ENCODE data around the gene HOXB7.

The HOXB7 gene

GRCh38 chr17:48610282-48611211, at the start of gene HOXB7:
Gene HOXB7, minus strand, starts transcription at chr17:48611017. Its CDS starts 99 bp downstream, at chr17:48610918.
- peak; percentile 56 to 67 for DNase-seq

GRCh38 chr17:48655913-48656312, 45.1 kb upstream of the HOXB7 start:
- DNase-seq: no peak

- no peak for DNase-seq
Measured at GRCh38 chr17:48649741-48650140, 38.9 kb upstream of the HOXB7 start.

- no peak for DNase-seq
Measured at GRCh38 chr17:48647963-48648245, 37.1 kb upstream of the HOXB7 start.

DNA sequence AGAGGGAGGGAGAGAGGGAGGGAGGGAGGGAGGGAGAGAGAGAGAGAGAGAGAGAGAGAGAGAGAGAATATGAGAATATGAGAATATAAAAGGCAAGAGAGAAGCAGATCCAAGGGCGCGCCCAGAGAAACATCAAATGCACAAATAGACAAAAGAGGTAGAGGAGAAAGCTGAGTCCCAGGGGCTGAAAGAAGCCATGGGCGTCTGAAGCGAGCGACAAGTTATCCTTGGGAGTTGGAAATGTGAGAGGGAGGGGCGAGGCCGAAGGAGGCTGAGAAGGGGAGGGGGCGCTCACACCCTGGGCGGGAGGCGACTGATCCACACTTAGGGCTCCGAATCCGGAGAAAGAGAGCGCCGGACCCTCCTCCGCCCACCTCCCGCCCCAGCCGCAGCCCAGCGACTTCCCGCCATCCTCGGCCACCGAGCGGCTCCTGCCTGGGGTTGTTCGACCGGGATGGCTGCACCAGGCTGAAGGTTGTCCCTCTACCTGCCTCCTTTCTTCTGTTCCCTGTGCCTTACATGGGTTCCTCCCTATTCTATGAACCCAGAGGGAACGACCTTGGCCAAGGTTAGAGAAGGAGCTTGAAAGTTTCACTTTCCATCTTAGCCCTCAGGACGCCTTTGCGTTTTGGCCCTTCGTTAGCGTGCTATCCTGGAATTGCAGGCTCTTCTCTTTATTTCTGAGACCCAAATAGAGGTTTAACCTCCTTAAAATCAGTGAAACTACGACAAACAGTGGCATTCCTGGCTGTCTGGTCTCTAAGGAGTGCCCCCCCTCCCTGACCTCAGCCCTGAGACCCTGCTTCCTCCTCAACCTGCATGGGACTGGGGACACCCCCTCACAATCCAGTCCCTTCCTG, 36.5 kb upstream of the HOXB7 start:
- no peak for DNase-seq

- DNase-seq: peak in 1 of 2 experiments; percentile 32
Measured at GRCh38 chr17:48646183-48647102, 35.6 kb upstream of the HOXB7 start.

GRCh38 chr17:48645639-48646182, 34.9 kb upstream of the HOXB7 start:
- no peak for DNase-seq

- no peak for DNase-seq
Measured at GRCh38 chr17:48644910-48645557, 34.2 kb upstream of the HOXB7 start.

- DNase-seq: no peak
Measured at GRCh38 chr17:48644159-48644558, 33.3 kb upstream of the HOXB7 start.

DNA sequence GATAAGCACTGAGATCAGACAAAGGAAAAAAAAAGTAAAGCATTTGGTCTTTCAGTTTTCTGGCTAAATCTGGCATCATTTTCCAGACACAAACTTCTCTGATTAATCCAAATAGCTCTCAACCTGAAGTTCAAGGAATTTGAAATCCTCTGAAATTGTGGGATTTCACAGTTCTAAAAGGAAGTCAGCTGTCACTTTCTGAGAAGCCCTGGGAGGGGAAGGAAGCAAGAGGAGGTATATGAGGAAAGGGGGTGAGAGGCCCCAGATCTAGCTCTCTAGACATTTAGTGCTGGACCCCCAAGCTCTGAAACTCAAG, 32.8 kb upstream of the HOXB7 start:
- DNase-seq: no peak

DNA sequence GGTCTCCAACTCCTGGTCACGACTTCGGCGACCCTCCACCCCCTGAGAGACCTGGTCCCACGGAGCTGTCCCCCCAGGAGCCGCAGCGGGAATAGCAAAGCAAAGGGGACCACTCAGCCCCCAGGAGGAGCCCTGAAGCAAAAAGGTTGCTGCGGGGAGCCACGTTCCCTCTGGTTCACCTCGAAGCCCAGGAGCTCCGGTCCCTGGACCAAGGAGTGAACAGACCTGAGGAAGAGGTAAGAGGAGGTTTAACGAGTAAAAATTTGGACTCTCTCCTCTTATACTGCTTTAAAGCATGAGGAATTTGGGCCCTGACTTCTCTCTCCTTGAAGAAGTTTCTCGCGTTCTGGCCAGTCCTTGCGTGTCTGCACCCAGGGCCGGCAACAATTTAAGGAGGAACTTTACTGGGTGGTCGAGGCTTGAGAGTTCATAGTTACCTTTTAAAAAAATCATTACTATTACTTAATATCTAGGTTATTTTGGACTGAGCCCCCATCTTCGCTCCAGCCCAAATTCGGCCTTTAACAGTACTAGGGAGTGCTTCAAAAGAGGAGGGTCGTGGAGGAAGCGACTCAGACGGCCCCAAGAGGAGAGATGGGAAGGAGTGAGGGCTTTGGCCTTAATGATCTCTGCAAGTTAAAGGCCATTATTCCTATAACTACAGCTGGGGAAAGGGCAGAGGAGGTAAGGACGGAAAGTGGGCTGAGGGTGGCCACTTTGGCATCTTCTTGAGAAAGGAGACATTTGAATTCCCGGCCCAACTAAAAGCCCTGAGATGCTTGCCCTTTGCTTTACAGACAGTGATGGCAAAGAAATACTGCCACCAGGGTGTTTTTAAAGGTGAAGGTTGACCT, 32.3 kb upstream of the HOXB7 start:
- no peak for DNase-seq

GRCh38 chr17:48642059-48642842, 31.4 kb upstream of the HOXB7 start:
- no peak for DNase-seq

GRCh38 chr17:48641541-48642058, 30.8 kb upstream of the HOXB7 start:
- no peak for DNase-seq

- DNase-seq: no peak
Measured at GRCh38 chr17:48640858-48641180, 30.0 kb upstream of the HOXB7 start.

DNA sequence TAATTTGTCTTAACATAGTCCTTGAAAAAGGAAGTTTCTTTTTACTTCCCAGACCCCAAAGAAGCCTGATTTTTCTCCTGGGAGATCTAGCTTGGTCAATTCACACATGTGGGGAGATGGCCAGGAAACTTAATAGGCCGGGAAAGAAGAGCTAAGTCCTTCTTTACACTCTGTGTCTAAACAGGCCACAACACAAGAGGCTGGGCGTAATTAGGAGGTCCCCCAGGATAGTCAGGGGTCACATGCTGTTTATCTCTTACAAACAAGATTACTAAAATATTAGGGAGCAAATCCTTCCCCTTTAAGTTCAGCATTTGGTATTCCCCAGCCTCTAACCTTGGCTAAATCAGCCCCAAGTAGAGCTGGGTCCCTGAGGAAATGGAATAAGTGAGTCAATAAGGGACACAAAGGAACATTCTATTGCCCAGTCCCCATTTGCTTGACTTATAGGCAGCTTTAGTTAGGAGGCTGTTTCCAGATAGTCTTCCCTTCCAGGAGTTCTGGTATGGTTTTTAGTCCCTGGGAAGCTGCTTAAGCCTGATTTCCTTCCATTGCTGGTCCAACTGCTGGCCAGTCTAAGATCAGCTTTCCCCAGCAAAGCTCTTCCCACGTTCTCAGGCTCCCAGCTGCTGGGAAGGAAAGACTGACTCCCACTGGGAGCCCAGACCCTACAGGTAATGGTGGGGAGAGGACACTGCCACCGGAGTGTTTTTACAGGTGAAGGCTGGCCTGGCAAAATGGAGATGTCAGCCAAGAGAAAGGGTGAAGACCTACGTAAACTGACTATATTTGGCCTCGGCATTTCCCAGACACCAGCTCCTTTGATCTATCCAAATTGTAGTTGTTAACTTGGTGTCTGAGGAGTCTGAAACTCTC, 29.4 kb upstream of the HOXB7 start:
- no peak for DNase-seq

DNA sequence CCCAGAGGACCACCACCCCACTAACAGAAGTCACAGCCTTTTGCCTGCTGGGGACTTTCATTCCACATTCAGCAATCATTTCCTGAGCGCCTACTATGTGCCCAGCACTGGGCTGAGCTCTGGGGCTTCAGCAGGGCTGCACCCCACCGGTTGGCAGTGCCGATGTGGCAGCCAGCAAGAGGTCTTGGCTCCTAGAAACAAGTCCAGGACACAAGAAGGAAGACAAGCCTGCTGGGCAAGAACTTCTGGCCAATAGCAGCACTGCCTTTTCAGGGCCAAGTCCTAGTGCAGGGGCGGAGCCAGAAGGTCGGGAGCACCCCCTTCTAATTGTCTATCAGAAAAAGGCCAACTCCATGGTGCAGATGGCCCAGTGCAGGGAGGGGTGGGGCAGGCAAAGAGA, 28.3 kb upstream of the HOXB7 start:
- DNase-seq: no peak

DNA sequence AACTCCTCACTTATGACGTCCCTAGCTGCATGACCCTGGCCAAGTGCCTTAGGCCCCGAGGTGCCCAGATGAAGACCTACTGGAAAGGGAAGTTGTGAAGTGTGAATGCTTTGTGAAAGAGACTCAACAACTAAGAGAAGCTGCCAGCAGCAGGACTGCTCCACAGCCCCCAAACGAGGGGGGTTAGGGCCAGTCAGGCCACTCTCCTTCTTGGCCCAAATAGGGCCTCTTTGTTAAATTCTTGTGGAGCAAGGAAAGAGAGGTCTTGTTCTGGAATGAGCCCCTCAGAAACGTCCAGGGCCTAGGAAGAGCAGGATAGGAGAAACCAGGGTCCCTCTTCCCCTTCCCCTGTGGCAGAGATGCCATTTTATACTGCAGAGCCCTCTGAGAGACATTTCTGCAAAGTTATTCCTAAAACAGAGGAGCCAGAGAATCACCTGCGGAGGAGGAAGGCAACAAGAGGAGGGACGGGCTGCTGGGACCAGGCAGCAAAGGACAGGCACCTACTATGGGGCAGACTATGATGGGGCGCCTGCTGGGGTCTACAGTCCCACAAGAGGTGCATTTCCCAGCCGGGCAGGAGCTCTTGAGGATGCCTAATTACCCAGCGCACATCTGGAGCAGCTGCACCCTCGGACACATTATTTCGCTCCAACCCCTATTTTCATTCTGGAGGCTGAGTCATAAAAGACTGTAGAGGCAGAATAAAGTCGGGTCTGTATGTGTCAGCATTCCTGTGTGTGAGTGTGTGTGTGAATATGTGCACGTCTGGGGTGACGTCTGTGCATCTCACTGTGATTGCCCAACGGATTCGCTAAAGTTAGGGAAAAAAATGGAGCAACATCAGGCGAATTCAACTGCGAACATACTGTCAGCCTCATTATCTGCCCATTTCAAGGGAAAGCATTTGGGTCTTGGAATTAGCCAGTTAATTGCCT, 26.8 kb upstream of the HOXB7 start:
- DNase-seq: no peak

All from NCI-H524 (cell line).